LNCAP (cell line): Measurements from ENCODE around the gene LYRM1.

Experiments used
- TF ChIP-seq, protein P1 (sequence below): fragments of 450-650 bp; IDR thresholded peaks from 2 replicates; pipeline ENCODE4 v1.5.1; 2017; ENCODE audit warnings: mild to moderate bottlenecking

LYRM1 gene, protein sequence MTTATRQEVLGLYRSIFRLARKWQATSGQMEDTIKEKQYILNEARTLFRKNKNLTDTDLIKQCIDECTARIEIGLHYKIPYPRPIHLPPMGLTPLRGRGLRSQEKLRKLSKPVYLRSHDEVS

DNA sequence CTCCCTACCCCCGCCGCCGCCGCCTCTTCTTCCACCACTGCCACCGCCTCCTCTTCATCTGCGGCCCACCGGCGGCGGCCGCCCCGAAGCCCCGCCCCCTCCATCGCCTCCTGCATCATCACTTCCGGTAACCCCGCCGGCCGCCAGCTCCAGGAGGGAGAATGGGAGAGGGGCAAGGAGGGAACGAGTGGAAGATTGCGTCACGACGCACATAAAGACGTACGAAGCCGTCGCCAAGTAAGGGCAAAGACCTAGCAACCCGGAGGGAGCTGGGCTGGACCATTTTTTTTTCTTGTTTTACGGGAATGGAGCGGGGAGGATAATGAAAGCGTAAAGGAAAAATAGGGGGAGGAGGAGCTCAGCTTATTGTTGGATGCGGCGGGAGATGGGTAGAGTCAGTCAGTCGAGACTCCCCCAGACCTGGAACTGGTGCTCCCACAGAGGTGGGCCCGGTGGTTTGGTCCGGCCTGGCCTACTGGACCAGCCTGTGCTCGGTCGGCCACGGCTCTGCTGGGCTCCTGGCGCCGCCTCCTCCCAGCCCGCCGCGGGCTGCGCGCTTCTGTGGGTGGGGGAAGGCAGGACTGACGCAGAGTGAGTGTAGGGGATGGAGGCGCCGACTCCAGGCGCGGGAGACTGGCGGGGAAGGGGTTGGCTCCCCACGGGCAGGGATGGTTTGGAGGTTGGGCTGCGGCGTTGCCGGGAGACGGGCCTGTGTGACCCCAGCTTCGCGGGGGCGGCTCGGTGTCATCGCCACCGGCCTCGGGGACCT lies at the start of gene LYRM1, which contains the start of gene DCUN1D3:
Gene LYRM1 (plus strand): TSS at position 473 of the 769 bp plus-strand sequence. CDS start 14,785 bp downstream, outside the sequence.
Gene DCUN1D3 (minus strand): TSS at position 60 of the 769 bp plus-strand sequence. CDS start 37,820 bp downstream, outside the sequence.
- TF ChIP-seq, protein P1, sequence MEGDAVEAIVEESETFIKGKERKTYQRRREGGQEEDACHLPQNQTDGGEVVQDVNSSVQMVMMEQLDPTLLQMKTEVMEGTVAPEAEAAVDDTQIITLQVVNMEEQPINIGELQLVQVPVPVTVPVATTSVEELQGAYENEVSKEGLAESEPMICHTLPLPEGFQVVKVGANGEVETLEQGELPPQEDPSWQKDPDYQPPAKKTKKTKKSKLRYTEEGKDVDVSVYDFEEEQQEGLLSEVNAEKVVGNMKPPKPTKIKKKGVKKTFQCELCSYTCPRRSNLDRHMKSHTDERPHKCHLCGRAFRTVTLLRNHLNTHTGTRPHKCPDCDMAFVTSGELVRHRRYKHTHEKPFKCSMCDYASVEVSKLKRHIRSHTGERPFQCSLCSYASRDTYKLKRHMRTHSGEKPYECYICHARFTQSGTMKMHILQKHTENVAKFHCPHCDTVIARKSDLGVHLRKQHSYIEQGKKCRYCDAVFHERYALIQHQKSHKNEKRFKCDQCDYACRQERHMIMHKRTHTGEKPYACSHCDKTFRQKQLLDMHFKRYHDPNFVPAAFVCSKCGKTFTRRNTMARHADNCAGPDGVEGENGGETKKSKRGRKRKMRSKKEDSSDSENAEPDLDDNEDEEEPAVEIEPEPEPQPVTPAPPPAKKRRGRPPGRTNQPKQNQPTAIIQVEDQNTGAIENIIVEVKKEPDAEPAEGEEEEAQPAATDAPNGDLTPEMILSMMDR, result no peak

DNA sequence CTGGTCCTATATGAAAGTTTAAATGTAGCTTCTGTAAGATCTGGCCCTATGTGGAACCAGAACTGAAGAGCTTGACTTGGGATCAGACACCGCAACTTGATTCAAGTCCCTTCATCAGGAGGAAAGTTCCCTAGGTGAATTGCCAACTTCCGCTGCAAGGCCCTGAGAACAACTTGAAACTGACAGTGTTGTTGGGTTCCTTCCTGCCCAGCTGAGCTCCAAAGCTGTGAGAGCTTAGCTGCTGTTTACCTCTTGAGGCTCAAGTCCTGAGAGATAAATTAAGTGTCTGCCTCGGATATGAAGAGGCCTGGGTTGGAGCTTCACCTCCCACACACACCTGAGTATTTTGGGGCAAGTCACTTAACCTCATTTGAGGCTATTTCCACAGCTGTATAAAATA lies 49.6 kb upstream of the LYRM1 start:
- TF ChIP-seq, protein P1, result no peak

DNA sequence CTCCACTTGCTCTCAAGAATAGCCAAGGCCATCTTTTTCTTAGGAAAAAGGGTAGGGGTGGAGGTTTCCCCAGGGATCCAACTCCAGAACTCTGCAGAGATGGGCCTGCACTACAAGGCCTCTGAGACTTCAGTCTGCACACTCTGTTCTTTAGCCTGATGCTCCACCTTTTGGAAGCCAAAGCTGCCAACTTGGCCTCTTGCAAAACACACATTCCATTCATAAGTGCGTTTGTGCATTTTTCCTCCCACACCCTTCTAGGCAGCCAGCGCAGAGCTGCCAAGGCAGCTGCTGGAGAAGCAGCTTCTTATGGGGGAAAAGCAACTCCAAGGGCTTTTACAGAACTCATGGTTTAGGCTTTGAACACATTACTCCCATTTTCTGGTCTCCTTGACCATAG lies 49.0 kb upstream of the LYRM1 start:
- TF ChIP-seq, protein P1, result no peak

DNA sequence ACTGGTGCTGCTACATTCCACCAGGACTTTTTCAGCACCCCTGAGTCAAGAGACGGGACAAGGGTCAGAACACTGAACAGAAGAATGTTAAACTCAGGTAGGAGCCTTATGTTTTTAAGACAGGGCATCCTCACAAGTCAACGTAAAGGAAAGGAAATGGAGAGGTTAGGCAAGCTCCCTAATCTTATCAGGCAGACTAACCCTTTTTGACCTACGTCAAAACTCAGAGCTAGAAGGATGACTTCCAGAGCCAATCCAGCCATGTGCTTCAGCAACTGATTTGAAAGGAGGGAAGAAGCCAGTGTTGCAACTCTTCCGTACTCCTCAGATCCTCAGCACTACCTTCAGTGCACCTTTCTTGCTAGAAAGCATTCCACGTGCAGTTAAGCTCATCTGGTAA lies 47.4 kb upstream of the LYRM1 start:
- TF ChIP-seq, protein P1, result no peak

DNA sequence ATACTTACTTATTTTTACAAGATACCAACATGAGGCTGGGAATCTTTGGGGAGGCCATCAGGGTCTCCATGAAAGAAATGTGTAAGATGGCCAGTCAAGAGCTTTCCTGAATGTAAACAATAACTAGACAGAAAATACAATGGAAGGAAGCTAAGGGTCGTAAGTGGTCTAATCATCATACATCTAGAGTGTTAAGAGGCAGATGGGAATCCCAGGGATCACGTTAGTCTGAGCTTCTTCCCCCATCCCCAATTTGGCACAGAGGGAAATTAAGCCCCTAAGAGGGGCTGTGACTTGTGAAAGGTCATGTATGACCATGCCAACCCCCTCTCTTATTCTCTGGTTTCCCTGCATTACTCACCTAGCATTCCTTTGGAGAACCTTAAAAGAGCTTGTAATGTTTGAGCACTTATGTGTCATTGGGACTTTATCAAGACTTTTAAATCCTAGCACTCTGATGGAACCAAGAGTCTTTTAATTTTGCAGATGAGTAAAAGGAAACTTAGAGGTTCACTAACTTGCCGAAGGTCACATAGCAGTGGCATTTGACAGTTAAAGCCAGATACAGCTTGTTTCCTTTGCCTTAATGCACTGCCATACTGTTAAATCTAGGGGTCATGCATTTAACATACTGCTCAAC lies 46.5 kb upstream of the LYRM1 start:
- TF ChIP-seq, protein P1, result no peak

DNA sequence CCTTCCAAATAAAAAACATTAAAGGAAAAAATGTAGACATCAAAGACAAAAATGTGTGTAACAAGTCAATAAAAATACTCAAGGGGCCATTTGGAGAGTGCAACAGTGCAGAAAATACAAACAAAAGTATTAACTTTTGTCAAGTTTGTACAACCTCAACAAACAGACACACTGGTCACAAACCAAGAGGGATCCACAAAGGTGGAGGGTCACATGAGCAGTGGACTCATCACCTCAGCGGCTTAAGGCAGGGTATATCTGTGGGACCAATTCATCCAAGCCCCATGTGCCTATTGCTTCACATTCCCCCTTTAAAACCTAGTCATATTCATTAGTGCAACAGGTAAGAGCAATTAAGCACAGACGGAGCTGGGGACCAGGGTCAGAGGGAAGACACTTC lies 45.6 kb upstream of the LYRM1 start:
- TF ChIP-seq, protein P1, result no peak

DNA sequence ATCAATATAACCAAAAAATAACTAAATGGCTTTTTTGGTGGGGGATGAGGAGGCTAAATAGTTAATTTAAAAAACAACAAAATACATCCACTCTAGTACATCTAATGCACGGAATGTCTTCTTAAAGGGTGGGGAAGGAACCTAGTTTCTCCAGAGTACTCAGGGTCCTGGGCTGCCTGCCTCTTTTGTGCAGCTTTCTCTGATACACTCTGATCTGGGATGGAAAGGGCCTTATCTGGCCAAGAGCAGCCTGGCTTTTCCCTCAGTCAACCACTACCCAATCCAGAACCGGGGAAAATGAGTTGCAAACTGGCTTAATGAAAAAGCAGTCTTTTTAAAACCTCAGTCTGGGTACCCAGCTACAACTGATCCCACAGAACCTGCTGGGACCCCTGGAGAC lies 43.3 kb upstream of the LYRM1 start:
- TF ChIP-seq, protein P1, result no peak
